Glutamatergic neuron (in vitro differentiated cells): Measurements from ENCODE around the gene WFS1. TPM values are rescaled to one million over a fixed set of nuclear protein-coding genes. Genes with fewer than 3 reads are reported as not detected.

Experiments used
- DNase-seq: peaks from one replicate; pipeline ENCODE4 v3.0.0; 2022
- H3K27ac Mint-ChIP-seq: one replicate; pipeline ENCODE4 v1.8.0; 2020; ENCODE audit warnings: mild to moderate bottlenecking, mixed read lengths, inconsistent platforms; ENCODE audit not compliant: unreplicated experiment
- H3K27me3 Mint-ChIP-seq: one replicate; pipeline ENCODE4 v1.8.0; 2020; ENCODE audit warnings: mild to moderate bottlenecking, moderate library complexity, mixed read lengths, inconsistent platforms; ENCODE audit not compliant: unreplicated experiment
- H3K36me3 Mint-ChIP-seq: one replicate; pipeline ENCODE4 v1.8.0; 2020; ENCODE audit warnings: mild to moderate bottlenecking, mixed read lengths, inconsistent platforms; ENCODE audit not compliant: unreplicated experiment
- H3K4me1 Mint-ChIP-seq: one replicate; pipeline ENCODE4 v1.8.0; 2020; ENCODE audit warnings: mild to moderate bottlenecking, low read depth, mixed read lengths, inconsistent platforms; ENCODE audit not compliant: unreplicated experiment
- H3K4me3 Mint-ChIP-seq: one replicate; pipeline ENCODE4 v1.8.0; 2020; ENCODE audit warnings: mild to moderate bottlenecking, mixed read lengths, inconsistent platforms; ENCODE audit not compliant: unreplicated experiment
- H3K9me3 Mint-ChIP-seq: one replicate; pipeline ENCODE4 v1.8.0; 2020; ENCODE audit warnings: mild to moderate bottlenecking, moderate library complexity, mixed read lengths, inconsistent platforms; ENCODE audit not compliant: unreplicated experiment
- CTCF ChIP-seq: fragments of 200-600 bp; sonication (generic); IDR thresholded peaks from one replicate; pipeline ENCODE4 v1.5.0; 2021; ENCODE audit not compliant: partially characterized antibody, unreplicated experiment
- total RNA-seq: library from RNA; stranded (reverse); fragmentation: NEBNext Ultra II Directional; extraction: Animal tissue kit (Norgen Biotek cat#: 25700); gene quantifications from one replicate; pipeline ENCODE4 v1.2.1, GENCODE V29; 2021; ENCODE audit not compliant: unreplicated experiment

Gene WFS1
- total RNA-seq, 1 donor from 2014 or later = 30.4 TPM

GRCh38 chr4:6302869-6303268 lies 33.2 kb downstream of the WFS1 start:
- Mint-ChIP-seq H3K4me1 (no peaks in the 10 kb centered on the region), H3K4me3 (no peak overlapping the region), H3K9me3 (peaks cover 6% of the 10 kb centered on the region), H3K27ac (no peak overlapping the region), H3K27me3 (peaks cover 4% of the 10 kb centered on the region), H3K36me3 (peaks cover 20% of the 10 kb centered on the region)
- no peak for DNase-seq
- TF ChIP-seq CTCF = no peak

- peaks cover 27% of the 10 kb centered on the region for H3K36me3 Mint-ChIP-seq
- no peak for DNase-seq
- H3K4me1 Mint-ChIP-seq = no peaks in the 10 kb centered on the region
Observed at GRCh38 chr4:6303943-6304342, 34.3 kb downstream of the WFS1 start.

GRCh38 chr4:6306299-6306698 lies 36.6 kb downstream of the WFS1 start:
- TF ChIP-seq CTCF = no peak

More at GRCh38 chr4:6303943-6304342, 34.3 kb downstream of the WFS1 start:
- no peak overlapping the region for H3K4me3 Mint-ChIP-seq
- H3K27ac Mint-ChIP-seq = no peak overlapping the region
- peaks cover 9% of the 10 kb centered on the region for H3K27me3 Mint-ChIP-seq
- TF ChIP-seq CTCF = no peak
- peaks cover 9% of the 10 kb centered on the region for H3K9me3 Mint-ChIP-seq

GRCh38 chr4:6307230-6307629 lies 37.6 kb downstream of the WFS1 start:
- Mint-ChIP-seq H3K36me3 (peaks cover 17% of the 10 kb centered on the region), H3K9me3 (peaks cover 3% of the 10 kb centered on the region), H3K4me1 (no peaks in the 10 kb centered on the region), H3K27ac (no peak overlapping the region), H3K27me3 (peaks cover 11% of the 10 kb centered on the region), H3K4me3 (no peak overlapping the region)
- no peak for TF ChIP-seq CTCF
- no peak for DNase-seq

More at GRCh38 chr4:6306299-6306698, 36.6 kb downstream of the WFS1 start:
- DNase-seq = no peak
- H3K36me3 Mint-ChIP-seq = peaks cover 21% of the 10 kb centered on the region
- peaks cover 11% of the 10 kb centered on the region for H3K27me3 Mint-ChIP-seq
- no peaks in the 10 kb centered on the region for H3K4me1 Mint-ChIP-seq
- H3K9me3 Mint-ChIP-seq = peaks cover 3% of the 10 kb centered on the region
- no peak overlapping the region for H3K27ac Mint-ChIP-seq
- H3K4me3 Mint-ChIP-seq = no peak overlapping the region

- H3K27ac Mint-ChIP-seq = no peak overlapping the region
- peaks cover 3% of the 10 kb centered on the region for H3K9me3 Mint-ChIP-seq
- DNase-seq = no peak
- no peaks in the 10 kb centered on the region for H3K4me1 Mint-ChIP-seq
- peaks cover 11% of the 10 kb centered on the region for H3K36me3 Mint-ChIP-seq
- no peak for TF ChIP-seq CTCF
- no peak overlapping the region for H3K4me3 Mint-ChIP-seq
- H3K27me3 Mint-ChIP-seq = peaks cover 11% of the 10 kb centered on the region
Observed at GRCh38 chr4:6307891-6308290, 38.2 kb downstream of the WFS1 start.
